Right renal cortex interstitium (tissue), 3 donors: ENCODE results near the gene TBX3. TPM values are rescaled to one million over a fixed set of nuclear protein-coding genes. Genes with fewer than 3 reads are reported as not detected.

Experiments
- DNase-seq, 3 donors: peaks; one replicate each; pipeline ENCODE4 v3.0.0-alpha.2; 2013; ENCODE audit warnings: low read depth in 3 of 3, low spot score in 2 of 3
- polyA plus RNA-seq, 3 donors: library from polyadenylated mRNA; unstranded; fragments of 120-200 nt; gene quantifications; one replicate each; pipeline ENCODE4 v1.2.1, GENCODE V29; 2013; ENCODE audit not compliant: insufficient read length in 3 of 3

Gene TBX3
- polyA plus RNA-seq, 3 donors: 60.0 to 72.6 (median 72.1) TPM

- no peak for DNase-seq
Observed at GRCh38 chr12:114636723-114637480, 47.1 kb downstream of the TBX3 start.

GRCh38 chr12:114631242-114631641 is 52.7 kb downstream of the TBX3 start:
- no peak for DNase-seq

- no peak for DNase-seq
Observed at GRCh38 chr12:114628199-114628598, 55.8 kb downstream of the TBX3 start.

- DNase-seq: no peak
Observed at GRCh38 chr12:114627393-114627792, 56.6 kb downstream of the TBX3 start.

- DNase-seq: peak in 2 of 3 donors; percentile 1 to 15
Observed at GRCh38 chr12:114625294-114625851, 58.6 kb downstream of the TBX3 start.

GRCh38 chr12:114623737-114624136 is 60.2 kb downstream of the TBX3 start:
- no peak for DNase-seq
